ENCODE data around the gene MRPL53. TPM values are rescaled to one million over a fixed set of nuclear protein-coding genes. Genes with fewer than 3 reads are reported as not detected.

The MRPL53 gene
- total and polyA plus RNA-seq, 2 of the 13 experiments (the other 11 are each of a cell fraction or from before 2014, with no cell fraction given), result 34.3 to 51.9 TPM

- no peak for TF ChIP-seq ZBTB38 (CRISPR knock-in tag; IDR thresholded peaks at IDR 0.05)
- TF ChIP-seq ZNF720 (CRISPR knock-in tag; IDR thresholded peaks at IDR 0.05), result no peak
- peak; percentile 83 for TF ChIP-seq PHF5A (CRISPR knock-in tag; IDR thresholded peaks at IDR 0.05; ENCODE audit: low read depth, unreplicated experiment)
- TF ChIP-seq ZNF3 (CRISPR knock-in tag; IDR thresholded peaks at IDR 0.05), result no peak; the same call in 1 of the 2 replicates
- no peak; the same call in 1 of the 2 replicates for TF ChIP-seq HES4 (CRISPR knock-in tag; IDR thresholded peaks at IDR 0.05; ENCODE audit: borderline replicate concordance)
- no peak; the same call in 1 of the 2 replicates for TF ChIP-seq ZNF83 (CRISPR knock-in tag; IDR thresholded peaks at IDR 0.05; ENCODE audit: borderline replicate concordance)
- TF ChIP-seq ZNF841 (CRISPR knock-in tag; IDR thresholded peaks at IDR 0.05; ENCODE audit: borderline replicate concordance), result 0 out of 2 replicates have a peak, but pooled peaks have one; percentile 56
- no peak for TF ChIP-seq RELA (CRISPR knock-in tag; IDR thresholded peaks at IDR 0.05)
- peak; percentile 86; the same call in 1 of the 2 replicates for TF ChIP-seq YEATS4 (CRISPR knock-in tag; IDR thresholded peaks at IDR 0.05; ENCODE audit: borderline replicate concordance)
- TF ChIP-seq FOXO4 (CRISPR knock-in tag; conservative IDR thresholded peaks at IDR 0.05), result no peak
- TF ChIP-seq IRF1 (CRISPR knock-in tag; IDR thresholded peaks at IDR 0.05; ENCODE audit: low read depth), result no peak
- peak; percentile 33; the same call in 1 of the 2 replicates for TF ChIP-seq YEATS2 (CRISPR knock-in tag; IDR thresholded peaks at IDR 0.05; ENCODE audit: borderline replicate concordance)
- no peak for TF ChIP-seq ARID2 (CRISPR knock-in tag; IDR thresholded peaks at IDR 0.05; ENCODE audit: borderline replicate concordance)
- TF ChIP-seq PITX1 (CRISPR knock-in tag; IDR thresholded peaks at IDR 0.05), result peak; percentile 62; the same call in 1 of the 2 replicates
- no peak for TF ChIP-seq MZF1 (CRISPR knock-in tag; IDR thresholded peaks at IDR 0.05; ENCODE audit: borderline replicate concordance)
- peak; percentile 81; the same call in 1 of the 2 replicates for TF ChIP-seq ZC3H13 (CRISPR knock-in tag; IDR thresholded peaks at IDR 0.05)
- TF ChIP-seq GPN1 (CRISPR knock-in tag; IDR thresholded peaks at IDR 0.05; ENCODE audit: borderline replicate concordance), result no peak
- no peak for TF ChIP-seq ZNF329 (CRISPR knock-in tag; IDR thresholded peaks at IDR 0.05; ENCODE audit: low read depth)
- no peak for TF ChIP-seq RFX1 (IDR thresholded peaks at IDR 0.05)
- TF ChIP-seq ARHGAP35 (CRISPR knock-in tag; IDR thresholded peaks at IDR 0.05; ENCODE audit: borderline replicate concordance), result no peak; the same call in 1 of the 2 replicates
- no peak for TF ChIP-seq ZNF17 (CRISPR knock-in tag; IDR thresholded peaks at IDR 0.05)
- TF ChIP-seq ZSCAN12 (CRISPR knock-in tag; IDR thresholded peaks at IDR 0.05), result no peak
- no peak for TF ChIP-seq SP2 (CRISPR knock-in tag; IDR thresholded peaks at IDR 0.05)
- TF ChIP-seq ZNF263 (CRISPR knock-in tag; IDR thresholded peaks at IDR 0.05), result peak; percentile 94
- no peak; the same call in 1 of the 2 replicates for TF ChIP-seq AKAP8 (CRISPR knock-in tag; IDR thresholded peaks at IDR 0.05)
- TF ChIP-seq GRHL1 (CRISPR knock-in tag; conservative IDR thresholded peaks at IDR 0.05), result no peak
- no peak; the same call in 1 of the 2 replicates for TF ChIP-seq HBP1 (CRISPR knock-in tag; IDR thresholded peaks at IDR 0.05; ENCODE audit: low read depth)
Measured at GRCh38 chr2:74502147-74502719, 29.8 kb upstream of the MRPL53 start (continued).

Data from HepG2 (cell line).